Measurements from ENCODE around the gene JOSD2.
A peak's percentile ranks its signal among the peaks of the same experiment; 100 is the strongest.

JOSD2 gene

GRCh38 chr19:50511069-50511822 lies at the start of gene JOSD2:
Gene JOSD2 (minus strand): TSS chr19:50511191. CDS start chr19:50510431, 760 bp downstream.
- DNase-seq (ENCODE audit: low read depth): peak; percentile 92

- no peak for DNase-seq (ENCODE audit: low read depth)
Observed at GRCh38 chr19:50559636-50560035, 48.6 kb upstream of the JOSD2 start.

GRCh38 chr19:50558449-50558848 lies 47.5 kb upstream of the JOSD2 start:
- DNase-seq (ENCODE audit: low read depth): no peak

- DNase-seq (ENCODE audit: low read depth): no peak
Observed at GRCh38 chr19:50558039-50558438, 47.0 kb upstream of the JOSD2 start.

- no peak for DNase-seq (ENCODE audit: low read depth)
Observed at GRCh38 chr19:50557009-50557613, 46.1 kb upstream of the JOSD2 start.

GRCh38 chr19:50556282-50557008 lies 45.5 kb upstream of the JOSD2 start:
- peak; percentile 55 for DNase-seq (ENCODE audit: low read depth)

- DNase-seq (ENCODE audit: low read depth): no peak
Observed at GRCh38 chr19:50555450-50556281, 44.7 kb upstream of the JOSD2 start.

- no peak for DNase-seq (ENCODE audit: low read depth)
Observed at GRCh38 chr19:50555033-50555432, 44.0 kb upstream of the JOSD2 start.

GRCh38 chr19:50554212-50554611 lies 43.2 kb upstream of the JOSD2 start:
- no peak for DNase-seq (ENCODE audit: low read depth)

GRCh38 chr19:50553134-50553703 lies 42.2 kb upstream of the JOSD2 start:
- DNase-seq (ENCODE audit: low read depth): no peak

GRCh38 chr19:50552540-50552939 lies 41.5 kb upstream of the JOSD2 start:
- no peak for DNase-seq (ENCODE audit: low read depth)

- no peak for DNase-seq (ENCODE audit: low read depth)
Observed at GRCh38 chr19:50551715-50552187, 40.8 kb upstream of the JOSD2 start.

- DNase-seq (ENCODE audit: low read depth): no peak
Observed at GRCh38 chr19:50551034-50551714, 40.2 kb upstream of the JOSD2 start.

- no peak for DNase-seq (ENCODE audit: low read depth)
Observed at GRCh38 chr19:50550594-50550966, 39.6 kb upstream of the JOSD2 start.

- DNase-seq (ENCODE audit: low read depth): no peak
Observed at GRCh38 chr19:50549927-50550593, 39.1 kb upstream of the JOSD2 start.

- no peak for DNase-seq (ENCODE audit: low read depth)
Observed at GRCh38 chr19:50549059-50549926, 38.3 kb upstream of the JOSD2 start.

- no peak for DNase-seq (ENCODE audit: low read depth)
Observed at GRCh38 chr19:50548191-50549058, 37.4 kb upstream of the JOSD2 start.

- DNase-seq (ENCODE audit: low read depth): no peak
Observed at GRCh38 chr19:50547385-50548190, 36.6 kb upstream of the JOSD2 start.

Data from stimulated activated CD8-positive, alpha-beta memory T cell treated with anti-CD3 and anti-CD28 coated beads, Interleukin-15, amount 100 ng/mL, for 1 hour (primary cell).